ENCODE measurements around the gene NANS.

The NANS gene

DNA sequence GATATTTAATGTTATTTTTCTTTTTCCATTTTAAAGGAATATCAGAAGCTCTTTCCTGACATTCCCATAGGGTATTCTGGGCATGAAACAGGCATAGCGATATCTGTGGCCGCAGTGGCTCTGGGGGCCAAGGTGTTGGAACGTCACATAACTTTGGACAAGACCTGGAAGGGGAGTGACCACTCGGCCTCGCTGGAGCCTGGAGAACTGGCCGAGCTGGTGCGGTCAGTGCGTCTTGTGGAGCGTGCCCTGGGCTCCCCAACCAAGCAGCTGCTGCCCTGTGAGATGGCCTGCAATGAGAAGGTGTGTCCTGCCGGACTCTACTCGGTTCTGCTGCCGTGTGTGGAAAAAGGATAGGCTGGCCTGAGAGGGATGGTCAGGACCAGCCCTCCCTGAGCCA is 24.2 kb downstream of the NANS start:
- TF ChIP-seq GATA2 (IDR thresholded peaks at IDR 0.05; ENCODE audit: low read depth, low read length): no peak
- TF ChIP-seq GATA3 (IDR thresholded peaks at IDR 0.05; ENCODE audit: low read depth, low read length): no peak

GRCh38 chr9:98081477-98082219 is 25.1 kb downstream of the NANS start:
- no peak for TF ChIP-seq GATA3 (IDR thresholded peaks at IDR 0.05; ENCODE audit: low read depth, low read length)
- TF ChIP-seq GATA2 (IDR thresholded peaks at IDR 0.05; ENCODE audit: low read depth, low read length): no peak

GRCh38 chr9:98083061-98083501 is 26.5 kb downstream of the NANS start:
- TF ChIP-seq GATA3 (IDR thresholded peaks at IDR 0.05; ENCODE audit: low read depth, low read length) (no peak), GATA2 (IDR thresholded peaks at IDR 0.05; ENCODE audit: low read depth, low read length) (no peak)

GRCh38 chr9:98083566-98084183 is 27.1 kb downstream of the NANS start:
- TF ChIP-seq GATA2 (IDR thresholded peaks at IDR 0.05; ENCODE audit: low read depth, low read length) (no peak), GATA3 (IDR thresholded peaks at IDR 0.05; ENCODE audit: low read depth, low read length) (no peak)

GRCh38 chr9:98084396-98084795 is 27.9 kb downstream of the NANS start:
- TF ChIP-seq GATA2 (IDR thresholded peaks at IDR 0.05; ENCODE audit: low read depth, low read length) (no peak), GATA3 (IDR thresholded peaks at IDR 0.05; ENCODE audit: low read depth, low read length) (no peak)

DNA sequence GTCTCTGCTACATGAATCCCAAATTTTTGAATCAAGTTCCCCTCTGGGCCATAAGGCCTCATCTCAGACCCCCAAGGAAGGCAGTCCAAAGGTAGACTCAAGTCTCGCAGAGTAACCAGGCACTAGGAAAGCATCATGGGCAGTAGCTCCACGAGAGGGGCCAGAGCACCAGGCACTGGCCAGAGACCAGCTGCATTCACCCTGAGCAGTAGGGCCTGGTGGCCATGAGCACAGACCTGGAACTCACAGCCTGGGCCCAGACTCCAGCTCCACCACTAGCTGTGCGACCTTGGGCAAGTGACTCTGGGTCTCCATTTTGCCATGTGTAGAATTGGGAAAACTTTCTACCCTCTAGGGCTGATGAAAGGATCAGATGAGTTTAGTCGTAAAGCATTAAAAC is 28.5 kb downstream of the NANS start:
- TF ChIP-seq GATA2 (IDR thresholded peaks at IDR 0.05; ENCODE audit: low read depth, low read length) (no peak), GATA3 (IDR thresholded peaks at IDR 0.05; ENCODE audit: low read depth, low read length) (no peak)

GRCh38 chr9:98085944-98086343 is 29.4 kb downstream of the NANS start:
- TF ChIP-seq GATA2 (IDR thresholded peaks at IDR 0.05; ENCODE audit: low read depth, low read length) (no peak), GATA3 (IDR thresholded peaks at IDR 0.05; ENCODE audit: low read depth, low read length) (no peak)

- TF ChIP-seq GATA2 (IDR thresholded peaks at IDR 0.05; ENCODE audit: low read depth, low read length) (no peak), GATA3 (IDR thresholded peaks at IDR 0.05; ENCODE audit: low read depth, low read length) (no peak)
Measured at GRCh38 chr9:98086461-98086860, 29.9 kb downstream of the NANS start.

GRCh38 chr9:98087420-98088354 is 31.2 kb downstream of the NANS start:
- no peak for TF ChIP-seq GATA3 (IDR thresholded peaks at IDR 0.05; ENCODE audit: low read depth, low read length)
- TF ChIP-seq GATA2 (IDR thresholded peaks at IDR 0.05; ENCODE audit: low read depth, low read length): no peak

GRCh38 chr9:98091735-98092612 is 35.4 kb downstream of the NANS start:
- no peak for TF ChIP-seq GATA3 (IDR thresholded peaks at IDR 0.05; ENCODE audit: low read depth, low read length)
- no peak for TF ChIP-seq GATA2 (IDR thresholded peaks at IDR 0.05; ENCODE audit: low read depth, low read length)

DNA sequence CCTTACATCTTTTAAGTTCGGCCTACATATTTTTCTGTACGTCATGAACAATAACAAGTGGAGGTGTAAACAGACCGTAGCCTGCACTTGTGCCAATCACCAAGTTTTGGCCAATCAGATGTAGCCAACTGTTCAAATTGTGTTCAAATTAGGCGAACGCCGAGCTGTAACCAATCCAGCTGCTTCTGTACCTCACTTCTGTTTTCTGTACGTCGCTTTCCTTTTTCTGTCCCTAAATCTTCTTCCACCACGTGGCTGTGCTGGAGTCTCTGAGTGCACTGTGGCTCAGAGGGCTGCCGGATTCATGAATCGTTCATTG is 36.0 kb downstream of the NANS start:
- TF ChIP-seq GATA3 (IDR thresholded peaks at IDR 0.05; ENCODE audit: low read depth, low read length) (no peak), GATA2 (IDR thresholded peaks at IDR 0.05; ENCODE audit: low read depth, low read length) (no peak)

DNA sequence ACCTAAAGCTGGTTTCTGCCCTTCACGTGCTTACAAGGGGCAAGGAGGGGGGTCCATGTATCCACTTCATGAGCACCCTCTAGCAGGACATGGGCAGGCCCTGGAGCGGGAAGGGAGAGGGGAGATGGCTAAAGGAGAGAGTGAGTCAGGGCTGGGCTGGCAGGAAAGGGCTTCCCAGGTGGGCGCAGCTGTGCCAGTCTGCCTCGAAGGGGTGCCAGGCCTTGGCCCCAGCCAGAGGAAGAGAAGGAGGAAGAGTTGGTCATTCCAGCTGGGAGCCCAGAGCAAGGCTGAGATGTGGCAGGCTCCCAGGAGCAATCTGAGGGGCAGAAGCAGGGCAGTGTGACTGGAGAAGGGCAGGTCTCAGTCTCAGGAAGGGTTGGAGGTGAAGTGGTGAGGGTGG is 37.8 kb downstream of the NANS start:
- TF ChIP-seq GATA2 (IDR thresholded peaks at IDR 0.05; ENCODE audit: low read depth, low read length) (no peak), GATA3 (IDR thresholded peaks at IDR 0.05; ENCODE audit: low read depth, low read length) (no peak)

DNA sequence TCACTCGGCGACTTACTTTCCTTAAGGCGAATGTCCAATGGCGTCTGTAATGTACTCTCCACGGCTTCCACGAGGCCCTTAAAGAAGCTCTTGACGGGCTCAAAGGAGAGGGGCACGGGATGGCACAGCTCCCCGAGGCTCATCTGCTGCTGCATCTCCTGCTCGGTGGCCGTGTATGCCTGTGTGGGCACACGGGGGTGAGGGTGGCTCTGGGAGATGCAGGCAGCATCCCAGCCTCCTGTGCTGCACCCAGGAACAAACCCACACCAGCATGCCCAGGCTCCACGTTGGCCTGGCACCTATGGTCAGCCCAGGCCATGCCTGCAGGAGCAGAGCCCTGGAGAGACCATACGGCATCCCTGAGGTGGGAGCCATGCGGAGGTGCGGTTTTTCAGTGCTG is 38.3 kb downstream of the NANS start:
- no peak for TF ChIP-seq GATA3 (IDR thresholded peaks at IDR 0.05; ENCODE audit: low read depth, low read length)
- TF ChIP-seq GATA2 (IDR thresholded peaks at IDR 0.05; ENCODE audit: low read depth, low read length): no peak

Data from SH-SY5Y (cell line).